ES-I3 (cell line): ENCODE results near the gene B3GNT9.

Source experiments
- H3K36me3 ChIP-seq: 2 replicates; pipeline ENCODE4 v1.6.1; 2013; ENCODE audit warnings: mild to moderate bottlenecking, low read length, control low read depth, moderate library complexity; ENCODE audit not compliant: insufficient read depth
- H3K4me1 ChIP-seq: 2 replicates; pipeline ENCODE4 v1.6.1; 2013; ENCODE audit warnings: mild to moderate bottlenecking, control low read depth, low read length; ENCODE audit not compliant: insufficient read depth
- H3K9ac ChIP-seq: 2 replicates; pipeline ENCODE4 v1.6.1; 2013; ENCODE audit warnings: low read depth, mild to moderate bottlenecking, low read length, moderate library complexity
- H3K9me3 ChIP-seq: 2 replicates; pipeline ENCODE4 v1.6.1; 2013; ENCODE audit warnings: mild to moderate bottlenecking, low read length, moderate library complexity; ENCODE audit not compliant: control insufficient read depth, insufficient read depth

B3GNT9 gene

DNA sequence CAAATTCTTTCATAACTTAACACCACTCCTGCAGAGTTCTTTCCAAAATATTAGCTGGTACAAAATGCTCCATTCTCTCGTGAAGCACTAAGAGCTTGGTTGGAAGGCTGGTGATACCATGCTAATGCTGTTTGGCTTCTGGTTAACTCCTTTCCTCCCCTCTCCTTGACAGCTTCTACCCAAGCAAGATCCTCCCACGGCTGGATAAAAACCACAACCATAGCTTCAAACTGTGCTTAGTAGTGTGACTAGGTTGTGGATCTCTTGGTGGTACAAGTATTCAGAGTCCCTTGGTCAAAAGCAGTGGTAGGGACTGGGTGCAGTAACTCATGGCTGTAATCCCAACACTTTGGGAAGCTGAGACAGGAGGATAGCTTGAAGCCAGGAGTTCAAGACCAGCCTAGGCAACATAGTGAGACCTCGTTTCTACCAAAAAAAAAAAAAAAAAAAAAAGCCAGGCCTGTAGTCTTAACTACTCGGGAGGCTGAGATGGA is 38.8 kb downstream of the B3GNT9 start:
- H3K4me1 ChIP-seq = peaks cover 12% of the 10 kb centered on the region; the same call in 1 of the 2 replicates
- no peak overlapping the region for H3K9ac ChIP-seq
- H3K36me3 ChIP-seq = no peaks in the 10 kb centered on the region
- H3K9me3 ChIP-seq = no peaks in the 10 kb centered on the region

DNA sequence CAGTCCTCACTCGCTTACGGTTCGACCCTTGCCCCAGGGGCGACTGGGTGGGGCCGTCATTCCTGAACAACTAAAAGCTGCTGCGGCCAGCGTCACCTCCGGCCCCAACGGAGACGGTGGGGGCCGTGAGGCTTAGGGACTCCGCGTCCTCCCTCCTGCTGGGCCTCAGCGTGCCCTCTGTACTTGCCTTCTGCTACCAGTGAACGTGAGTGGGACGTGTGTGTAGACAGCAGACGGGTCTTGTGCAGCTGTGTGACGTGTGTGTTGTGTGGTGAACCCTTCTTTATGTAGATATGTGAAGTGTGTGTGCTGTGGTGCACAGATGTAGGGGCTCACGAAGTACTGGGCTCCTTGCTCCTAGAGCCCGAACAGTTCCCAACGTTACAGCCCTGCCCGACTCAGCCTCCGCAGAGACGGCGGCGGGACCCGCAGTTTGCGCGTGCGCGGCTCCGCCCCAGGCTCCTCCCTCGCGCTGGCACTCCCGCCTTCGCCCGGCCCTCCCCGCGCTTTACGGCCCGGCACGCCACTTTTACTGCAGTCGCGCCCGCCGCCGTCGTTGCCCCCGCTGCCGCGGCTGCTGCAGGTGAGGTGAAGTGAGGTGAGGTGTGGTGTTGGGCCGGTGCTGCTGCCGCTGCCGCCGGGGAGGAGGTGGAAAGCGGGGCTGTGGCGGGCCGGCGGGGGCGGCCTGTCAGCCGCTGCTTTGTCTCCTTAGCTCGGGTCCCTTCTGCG is 41.2 kb downstream of the B3GNT9 start, which contains the start of gene PHAF1:
TSS of gene PHAF1 (plus strand) at position 535 of the 729 bp plus-strand sequence. CDS start 235 bp downstream, outside the sequence.
- Histone ChIP-seq H3K9ac (peak within 1 kb of the TSS; percentile 82), H3K36me3 (no peaks in the 10 kb centered on the region), H3K4me1 (peaks cover 7% of the 10 kb centered on the region; the same call in 1 of the 2 replicates), H3K9me3 (no peaks in the 10 kb centered on the region)

DNA sequence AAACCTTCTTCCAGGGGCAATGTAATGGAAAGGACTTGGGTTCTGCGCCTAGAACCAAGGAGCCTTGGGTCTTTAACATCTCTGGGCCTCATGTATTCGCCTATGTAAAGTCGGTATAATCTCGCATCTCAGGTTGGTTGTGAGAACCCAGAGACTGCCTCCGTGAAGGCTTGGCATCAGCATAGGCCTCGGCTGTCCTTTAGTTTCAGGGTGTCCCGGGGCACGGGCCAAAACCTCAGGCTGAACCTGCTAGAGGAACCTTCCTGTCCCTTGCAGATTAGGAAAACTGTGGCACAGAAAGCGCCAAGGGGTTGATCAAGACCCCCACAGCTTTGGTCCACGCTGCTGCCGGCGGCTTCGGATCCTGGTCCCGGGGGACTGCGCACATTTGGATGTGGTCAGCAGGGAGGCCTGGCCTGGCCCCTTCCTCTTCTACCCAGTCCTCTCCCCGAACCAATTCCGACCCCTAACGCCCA is 41.8 kb downstream of the B3GNT9 start:
- Histone ChIP-seq H3K36me3 (no peaks in the 10 kb centered on the region), H3K9ac (peak overlapping the region; percentile 82), H3K4me1 (peaks cover 7% of the 10 kb centered on the region; the same call in 1 of the 2 replicates), H3K9me3 (no peaks in the 10 kb centered on the region)

DNA sequence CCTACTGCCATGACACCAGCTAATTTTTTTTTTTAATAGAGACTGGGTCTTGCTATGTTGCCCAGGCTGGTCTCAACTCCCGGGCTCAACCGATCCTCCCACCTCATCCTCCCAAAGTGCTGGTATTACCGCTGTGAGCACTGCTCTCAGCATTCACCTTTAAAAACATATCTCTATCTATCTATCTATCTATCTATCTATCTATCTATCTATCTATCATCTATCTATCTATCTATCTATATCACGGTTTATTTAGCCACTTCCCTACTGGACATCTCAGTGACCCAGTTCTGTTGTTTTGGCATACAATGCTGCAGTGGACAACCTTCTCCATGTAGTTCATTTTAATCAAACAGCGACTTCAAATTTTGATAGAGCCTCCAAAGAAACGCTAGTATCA is 42.3 kb downstream of the B3GNT9 start:
- Histone ChIP-seq H3K4me1 (peaks cover 7% of the 10 kb centered on the region; the same call in 1 of the 2 replicates), H3K9me3 (no peaks in the 10 kb centered on the region), H3K9ac (peak overlapping the region; percentile 82; the same call in 1 of the 2 replicates), H3K36me3 (no peaks in the 10 kb centered on the region)

DNA sequence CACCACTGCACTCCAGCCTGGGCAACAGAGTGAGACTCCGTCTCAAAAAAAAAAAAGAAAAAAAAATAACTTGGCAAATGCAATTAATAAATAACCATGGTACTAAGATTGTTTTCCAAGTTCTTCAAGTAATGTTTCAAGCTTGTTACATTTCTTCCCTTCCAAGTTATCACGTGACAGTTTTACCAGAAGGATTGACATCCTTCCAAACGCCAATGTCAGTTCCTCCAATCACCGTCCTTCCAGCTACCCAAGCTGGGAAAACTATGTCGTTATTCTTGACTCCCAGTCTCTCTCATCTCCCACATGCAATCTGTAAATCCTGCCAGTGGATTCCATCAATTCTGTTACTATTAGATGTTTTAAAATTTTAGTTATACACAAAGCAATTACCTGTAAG is 44.9 kb downstream of the B3GNT9 start:
- H3K9ac ChIP-seq = no peak overlapping the region
- peaks cover 2% of the 10 kb centered on the region; the same call in 1 of the 2 replicates for H3K4me1 ChIP-seq
- no peaks in the 10 kb centered on the region for H3K36me3 ChIP-seq
- H3K9me3 ChIP-seq = no peaks in the 10 kb centered on the region

DNA sequence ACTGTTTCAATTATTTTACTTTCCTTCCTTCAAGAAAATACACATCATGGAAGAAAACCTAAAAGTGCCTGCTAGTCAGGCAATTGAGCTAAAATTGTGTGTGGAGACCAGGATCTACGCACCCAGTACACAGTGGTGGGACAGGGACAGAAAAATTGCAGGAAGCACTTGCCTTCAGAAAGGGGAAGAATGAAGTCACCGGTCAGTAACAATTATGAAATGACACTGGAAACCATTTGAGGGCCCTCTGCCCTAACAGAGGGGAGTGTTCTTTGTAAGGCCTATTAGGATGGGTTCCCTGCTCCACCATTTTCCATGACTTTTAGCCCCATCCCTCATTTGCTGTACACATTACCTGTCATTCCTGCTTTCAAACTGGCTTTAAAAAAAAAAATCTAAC is 45.6 kb downstream of the B3GNT9 start:
- no peaks in the 10 kb centered on the region for H3K4me1 ChIP-seq
- no peaks in the 10 kb centered on the region for H3K9me3 ChIP-seq
- H3K9ac ChIP-seq = no peak overlapping the region
- H3K36me3 ChIP-seq = no peaks in the 10 kb centered on the region

DNA sequence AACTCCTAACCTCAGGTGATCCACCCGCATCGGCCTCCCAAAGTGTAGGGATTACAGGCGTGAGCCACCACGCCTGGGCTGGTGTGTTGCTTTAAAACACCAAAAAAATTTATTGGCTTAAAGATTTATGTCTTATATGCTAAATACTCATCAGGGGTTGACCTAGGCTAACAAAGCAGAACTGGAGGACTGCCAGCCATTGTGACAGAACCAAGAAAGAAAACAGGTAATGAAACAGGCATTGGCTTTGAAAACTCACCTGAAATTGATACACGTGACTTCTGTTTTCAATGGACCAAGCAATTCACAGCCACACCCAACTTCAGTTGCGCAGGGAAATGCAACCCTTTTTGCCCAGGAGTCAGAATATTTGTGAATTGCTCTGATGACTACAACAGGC is 46.0 kb downstream of the B3GNT9 start:
- Histone ChIP-seq H3K9ac (no peak overlapping the region), H3K36me3 (no peaks in the 10 kb centered on the region), H3K9me3 (no peaks in the 10 kb centered on the region), H3K4me1 (no peaks in the 10 kb centered on the region)

DNA sequence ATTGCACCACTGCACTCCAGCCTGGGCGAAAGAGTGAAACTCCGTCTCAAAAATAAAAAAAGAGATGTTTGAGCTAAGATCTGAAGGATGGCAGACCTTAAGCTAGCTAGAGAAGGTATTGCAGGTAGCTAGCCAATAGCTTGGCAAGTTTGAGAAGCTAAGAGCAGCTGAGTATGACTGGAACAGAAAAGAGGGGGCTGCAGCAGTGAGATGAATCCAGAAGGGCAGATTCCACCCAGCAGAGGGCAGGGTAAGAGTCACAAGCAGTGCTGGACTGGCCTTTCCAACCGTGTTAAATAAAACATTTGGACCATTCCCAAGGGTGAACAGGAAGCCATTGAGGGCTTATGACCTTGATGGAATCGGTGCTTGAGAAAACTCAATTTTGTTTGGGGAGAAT is 46.7 kb downstream of the B3GNT9 start:
- no peaks in the 10 kb centered on the region for H3K4me1 ChIP-seq
- no peak overlapping the region for H3K9ac ChIP-seq
- H3K9me3 ChIP-seq = no peaks in the 10 kb centered on the region
- H3K36me3 ChIP-seq = no peaks in the 10 kb centered on the region

DNA sequence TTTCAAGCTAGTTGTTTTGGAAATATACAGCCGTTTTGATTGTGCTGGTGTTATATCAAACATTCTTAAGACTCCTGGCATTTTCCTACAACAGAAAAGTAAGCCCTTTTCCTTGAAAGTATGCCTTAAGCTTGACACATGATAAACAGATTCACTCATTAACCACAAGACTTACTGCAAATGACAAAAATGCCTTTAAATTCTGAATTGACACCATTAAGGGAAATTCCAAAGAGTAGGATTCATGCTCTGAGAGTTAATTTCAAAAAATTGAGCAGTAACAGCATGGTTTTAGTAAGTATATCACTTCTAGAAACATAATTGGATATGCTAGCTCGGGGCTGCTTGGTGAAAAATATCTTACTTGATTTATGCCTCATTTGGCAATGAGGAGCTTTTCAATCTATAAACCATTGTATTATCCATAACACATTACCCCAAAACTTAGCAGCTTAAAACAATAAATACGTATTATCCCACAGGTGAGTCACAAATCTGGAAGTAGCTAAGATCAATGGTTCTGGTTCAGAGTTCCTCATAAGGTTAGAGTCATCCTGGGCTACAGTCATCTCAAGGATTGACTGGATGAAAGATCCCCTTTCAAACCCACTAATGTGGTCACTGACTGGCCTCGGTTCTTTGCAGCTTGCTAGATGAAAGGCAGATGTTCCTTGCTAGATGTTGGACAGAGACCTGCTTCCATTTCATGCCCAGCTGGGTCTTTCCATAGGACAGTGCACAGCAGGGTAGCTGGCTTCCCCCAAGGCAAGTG is 49.3 kb downstream of the B3GNT9 start:
- Histone ChIP-seq H3K36me3 (no peaks in the 10 kb centered on the region), H3K9ac (no peak overlapping the region), H3K4me1 (no peaks in the 10 kb centered on the region), H3K9me3 (no peaks in the 10 kb centered on the region)

DNA sequence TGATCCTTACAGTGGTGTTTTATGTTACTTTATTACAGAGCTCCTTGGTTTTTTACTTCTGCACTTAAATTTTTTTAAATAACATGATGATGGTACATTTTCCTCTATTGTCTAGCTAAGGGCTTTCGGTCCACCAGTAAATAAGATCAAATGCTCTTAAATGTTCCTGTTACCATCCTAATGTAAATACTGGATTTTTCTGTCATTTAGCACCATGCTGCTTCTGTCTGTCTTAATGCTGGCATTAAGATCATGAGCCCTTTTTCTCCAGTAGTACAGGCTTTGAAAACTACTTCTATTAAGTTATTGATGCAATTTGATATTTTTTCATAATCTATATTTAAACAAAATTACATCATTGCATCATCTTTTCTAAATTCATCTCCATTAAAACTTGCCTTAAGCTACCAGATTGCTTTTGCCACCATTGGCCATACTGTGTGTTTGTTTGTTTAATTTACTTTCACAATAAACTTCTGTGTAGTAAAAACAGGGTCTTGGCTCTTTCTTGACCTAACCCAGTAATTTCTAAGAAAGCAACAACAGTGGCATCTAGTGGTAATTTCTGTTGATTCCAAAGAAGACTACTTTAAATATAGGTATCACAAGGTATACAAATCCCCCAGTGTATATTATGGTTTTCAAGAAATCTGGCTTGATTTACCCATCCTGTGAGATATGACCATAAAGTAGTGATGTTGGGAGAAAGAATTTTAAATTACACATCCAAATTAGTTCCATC is 50.1 kb downstream of the B3GNT9 start:
- no peaks in the 10 kb centered on the region for H3K36me3 ChIP-seq
- H3K9me3 ChIP-seq = no peaks in the 10 kb centered on the region
- H3K9ac ChIP-seq = no peak overlapping the region
- no peaks in the 10 kb centered on the region for H3K4me1 ChIP-seq

DNA sequence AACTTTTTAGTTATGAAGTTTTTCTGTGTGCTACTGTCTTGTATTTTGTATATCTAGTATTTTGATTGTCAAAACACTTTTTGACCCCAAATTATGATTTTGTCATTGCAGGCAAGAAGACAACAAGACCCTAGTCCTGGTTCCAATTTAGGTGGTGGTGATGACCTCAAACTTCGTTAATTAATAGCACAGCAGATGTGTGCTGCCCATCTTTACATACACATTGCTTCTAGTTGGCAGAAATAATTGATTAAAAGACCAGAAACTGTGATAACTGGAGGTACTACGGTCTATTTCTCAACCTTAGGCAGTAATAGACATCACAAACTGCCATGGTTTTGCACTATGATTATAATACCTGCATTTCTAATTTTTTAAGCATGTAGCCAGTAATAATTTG is 52.2 kb downstream of the B3GNT9 start:
- Histone ChIP-seq H3K36me3 (no peaks in the 10 kb centered on the region), H3K4me1 (no peaks in the 10 kb centered on the region), H3K9me3 (no peaks in the 10 kb centered on the region), H3K9ac (no peak overlapping the region)
